ENCODE results near the gene NDST4. TPM values are rescaled to one million over a fixed set of nuclear protein-coding genes. Genes with fewer than 3 reads are reported as not detected.

NDST4 gene
- total RNA-seq, 1 donor, result not detected

DNA sequence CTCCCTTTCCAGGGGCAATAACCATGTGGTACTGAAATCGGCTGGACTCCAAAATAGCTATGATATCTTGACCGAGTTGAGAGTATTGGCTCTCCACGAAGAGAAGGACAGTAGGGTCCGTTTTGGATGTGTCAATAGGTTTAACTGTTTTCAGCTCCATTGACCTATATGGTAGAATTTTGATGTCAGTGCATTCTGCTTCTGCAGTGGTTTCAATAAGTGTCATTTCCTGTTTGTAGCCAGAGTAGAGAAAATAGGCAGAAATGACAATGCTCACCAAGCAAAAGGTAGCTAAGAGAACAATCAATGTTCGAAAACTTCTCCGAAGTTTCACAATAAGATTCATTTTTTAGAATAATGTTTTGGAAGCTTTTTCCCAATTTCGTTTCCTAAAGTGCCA is 36.7 kb downstream of the NDST4 start:
- DNase-seq (ENCODE audit: low read depth), result no peak
- TF ChIP-seq, protein P1, sequence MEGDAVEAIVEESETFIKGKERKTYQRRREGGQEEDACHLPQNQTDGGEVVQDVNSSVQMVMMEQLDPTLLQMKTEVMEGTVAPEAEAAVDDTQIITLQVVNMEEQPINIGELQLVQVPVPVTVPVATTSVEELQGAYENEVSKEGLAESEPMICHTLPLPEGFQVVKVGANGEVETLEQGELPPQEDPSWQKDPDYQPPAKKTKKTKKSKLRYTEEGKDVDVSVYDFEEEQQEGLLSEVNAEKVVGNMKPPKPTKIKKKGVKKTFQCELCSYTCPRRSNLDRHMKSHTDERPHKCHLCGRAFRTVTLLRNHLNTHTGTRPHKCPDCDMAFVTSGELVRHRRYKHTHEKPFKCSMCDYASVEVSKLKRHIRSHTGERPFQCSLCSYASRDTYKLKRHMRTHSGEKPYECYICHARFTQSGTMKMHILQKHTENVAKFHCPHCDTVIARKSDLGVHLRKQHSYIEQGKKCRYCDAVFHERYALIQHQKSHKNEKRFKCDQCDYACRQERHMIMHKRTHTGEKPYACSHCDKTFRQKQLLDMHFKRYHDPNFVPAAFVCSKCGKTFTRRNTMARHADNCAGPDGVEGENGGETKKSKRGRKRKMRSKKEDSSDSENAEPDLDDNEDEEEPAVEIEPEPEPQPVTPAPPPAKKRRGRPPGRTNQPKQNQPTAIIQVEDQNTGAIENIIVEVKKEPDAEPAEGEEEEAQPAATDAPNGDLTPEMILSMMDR (IDR thresholded peaks at IDR 0.05; ENCODE audit: insufficient read depth, low read depth, low read length), result no peak

DNA sequence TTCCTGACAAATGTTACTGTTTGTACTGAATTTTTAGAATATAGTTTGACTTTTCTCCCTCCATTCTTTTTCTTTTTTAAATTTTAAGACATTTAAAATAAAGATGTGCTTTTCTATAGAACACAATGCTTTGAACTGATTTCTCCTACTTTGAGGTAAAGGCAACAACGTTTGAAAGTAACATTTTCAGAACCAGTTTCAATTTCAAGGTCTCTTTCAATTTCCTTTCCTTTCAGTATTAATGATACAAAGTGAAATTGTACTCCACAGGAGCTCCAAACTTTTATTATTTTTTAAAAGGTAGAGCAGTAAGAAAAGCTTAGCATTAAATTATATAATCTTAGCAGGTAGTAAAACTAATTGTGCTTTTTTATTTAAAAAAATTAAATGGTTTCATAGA is 54.9 kb downstream of the NDST4 start:
- no peak overlapping the region for H3K4me3 ChIP-seq (ENCODE audit: low read depth, low read length)
- DNase-seq (ENCODE audit: low read depth), result no peak
- TF ChIP-seq, protein P1 (IDR thresholded peaks at IDR 0.05; ENCODE audit: insufficient read depth, low read depth, low read length), result no peak

More for the DNA sequence above, 36.7 kb downstream of the NDST4 start:
- no peak overlapping the region for H3K4me3 ChIP-seq (ENCODE audit: low read depth, low read length)

DNA sequence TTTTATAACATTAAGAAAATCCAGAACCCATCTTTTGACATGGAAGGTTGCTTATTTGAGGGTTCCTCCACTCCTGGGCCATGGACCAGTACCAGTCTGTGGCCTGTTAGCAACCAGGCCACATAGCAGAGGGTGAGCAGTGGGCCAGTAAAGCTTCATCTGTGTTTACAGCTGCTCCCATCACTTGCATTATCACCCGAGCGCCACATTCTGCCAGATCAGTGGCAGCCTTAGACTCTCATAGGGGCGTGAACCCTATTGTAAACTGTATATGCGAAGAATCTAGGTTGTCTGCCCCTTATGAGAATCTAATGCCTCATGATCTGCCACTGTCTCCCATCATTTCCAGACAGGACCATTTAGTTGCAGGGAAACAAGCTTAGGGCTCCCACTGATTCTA is 58.6 kb downstream of the NDST4 start:
- no peak overlapping the region for H3K4me3 ChIP-seq (ENCODE audit: low read depth, low read length)
- DNase-seq (ENCODE audit: low read depth), result no peak
- TF ChIP-seq, protein P1 (IDR thresholded peaks at IDR 0.05; ENCODE audit: insufficient read depth, low read depth, low read length), result no peak

DNA sequence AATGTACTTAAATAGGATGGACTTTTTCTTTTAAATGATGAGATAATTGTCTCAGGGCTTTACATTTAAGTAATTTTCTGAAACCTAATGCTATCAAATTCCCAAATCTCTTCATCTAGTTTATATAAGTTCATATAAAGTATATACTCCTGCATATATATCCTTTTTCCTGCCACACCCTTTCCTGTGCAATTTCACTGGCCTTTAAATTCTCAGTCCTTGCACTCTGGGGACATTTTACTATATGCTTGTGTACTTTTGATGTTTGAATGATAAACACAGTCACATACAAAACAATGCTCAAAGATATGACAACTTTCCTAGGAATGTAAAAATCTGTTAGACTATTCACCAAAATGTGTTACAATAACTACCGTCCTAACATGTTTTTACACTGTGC is 60.1 kb downstream of the NDST4 start:
- TF ChIP-seq, protein P1 (IDR thresholded peaks at IDR 0.05; ENCODE audit: insufficient read depth, low read depth, low read length), result no peak
- no peak overlapping the region for H3K4me3 ChIP-seq (ENCODE audit: low read depth, low read length)
- no peak for DNase-seq (ENCODE audit: low read depth)

DNA sequence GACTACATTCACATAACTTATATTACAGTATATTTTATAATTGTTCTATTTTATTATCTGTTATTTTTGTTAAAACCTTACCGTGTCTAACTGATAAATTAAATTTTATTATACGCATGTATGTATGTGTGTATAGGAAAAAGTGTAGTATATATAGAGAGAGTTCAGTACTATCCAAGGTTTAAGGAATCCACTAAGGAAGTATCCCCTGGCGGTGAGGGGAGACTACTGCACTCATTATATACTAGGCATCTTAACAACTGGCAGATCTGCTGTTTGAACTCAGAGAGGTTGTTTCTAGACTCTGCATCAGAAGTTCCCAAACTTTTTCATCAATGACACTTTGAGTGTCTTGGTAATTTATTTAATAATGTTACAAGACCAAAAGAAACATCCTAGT is 70.9 kb downstream of the NDST4 start:
- TF ChIP-seq, protein P1 (IDR thresholded peaks at IDR 0.05; ENCODE audit: insufficient read depth, low read depth, low read length), result peak; percentile 13
- no peak for DNase-seq (ENCODE audit: low read depth)
- H3K4me3 ChIP-seq (ENCODE audit: low read depth, low read length), result no peak overlapping the region

DNA sequence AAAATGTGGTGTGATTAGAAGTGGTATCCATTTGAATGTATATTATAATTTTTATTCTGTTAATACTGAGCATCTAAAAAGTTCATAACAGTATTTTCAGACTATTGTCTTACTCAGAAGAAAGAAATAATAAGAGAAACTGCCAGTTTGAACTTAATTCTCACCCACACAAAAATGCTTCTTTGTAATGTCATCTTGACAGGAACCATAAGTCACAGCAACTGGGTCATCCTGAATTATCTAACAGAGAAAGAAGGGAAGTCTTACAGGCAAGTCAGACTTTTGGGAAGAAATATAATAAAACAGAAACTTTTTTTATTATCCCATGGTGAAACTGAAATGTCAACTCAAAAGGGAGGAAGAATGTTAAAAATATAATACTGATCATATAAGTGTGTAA is 83.1 kb downstream of the NDST4 start:
- H3K4me3 ChIP-seq (ENCODE audit: low read depth, low read length), result no peak overlapping the region
- TF ChIP-seq, protein P1 (IDR thresholded peaks at IDR 0.05; ENCODE audit: insufficient read depth, low read depth, low read length), result no peak
- DNase-seq (ENCODE audit: low read depth), result no peak

DNA sequence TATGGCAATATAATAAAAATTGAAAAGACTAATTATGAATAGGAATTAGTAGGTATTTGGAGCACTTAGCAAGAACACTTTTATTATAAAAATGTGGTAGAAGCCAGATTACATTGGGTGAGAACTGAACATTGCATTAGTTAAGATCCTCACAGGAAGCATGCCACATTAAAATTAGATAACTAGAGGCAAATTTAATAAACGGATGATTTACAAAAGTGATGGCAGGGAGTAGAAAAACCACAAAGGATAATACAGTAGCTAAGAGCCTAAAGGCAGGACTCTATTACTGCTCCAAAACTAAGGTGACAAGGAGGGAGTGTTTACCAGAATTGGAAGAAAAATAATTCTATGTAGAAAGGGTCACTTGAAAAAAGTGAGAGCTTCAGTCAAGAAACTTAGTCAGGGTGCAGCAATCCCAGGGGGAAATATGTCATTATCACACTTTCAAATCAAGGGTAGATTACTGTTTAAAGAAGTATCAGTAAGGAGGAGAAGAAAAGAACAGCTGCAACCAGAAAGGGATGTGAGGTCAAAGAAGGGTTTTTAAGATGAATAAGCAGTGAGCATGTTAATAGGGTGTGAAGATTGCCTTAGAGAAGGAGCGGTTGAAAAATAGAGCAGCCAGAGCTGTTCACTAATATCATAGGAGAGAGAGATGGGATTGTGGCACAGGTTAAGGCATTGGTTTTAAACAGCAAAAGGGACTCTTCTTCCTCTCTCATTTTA is 84.6 kb downstream of the NDST4 start:
- H3K4me3 ChIP-seq (ENCODE audit: low read depth, low read length), result no peak overlapping the region
- TF ChIP-seq, protein P1 (IDR thresholded peaks at IDR 0.05; ENCODE audit: insufficient read depth, low read depth, low read length), result no peak
- DNase-seq (ENCODE audit: low read depth), result no peak
